Activated CD4-positive, alpha-beta T cell treated with anti-CD3 and anti-CD28 coated beads, Interleukin-10, Interleukin-2, amounts not matched to agents 100 ng/mL and 50 ng/mL, durations not matched to agents 16 hours and 8 hours (primary cell): ENCODE results near the gene ADAMTS12.

Experiments used
- DNase-seq: peaks from one replicate; pipeline ENCODE4 v3.0.0-alpha.2; 2020

The ADAMTS12 gene

DNA sequence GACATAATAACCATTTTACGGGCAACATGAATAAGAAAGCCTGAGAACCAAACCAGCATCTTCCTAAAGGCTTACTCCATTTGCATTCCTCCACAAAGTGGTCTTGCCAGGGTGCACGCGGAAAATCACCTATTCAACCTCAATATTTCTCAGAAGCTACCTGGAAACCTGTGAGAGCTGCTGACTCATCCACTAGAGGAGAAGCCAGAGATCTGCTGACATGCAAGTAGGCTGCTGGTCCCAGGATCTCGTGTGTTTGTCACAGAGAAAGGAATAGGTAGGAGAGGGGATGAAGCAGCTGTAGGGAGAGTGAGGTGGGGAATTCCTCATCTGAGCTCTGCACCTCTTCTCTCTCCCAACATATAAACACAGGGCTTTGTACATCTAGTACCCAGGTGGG lies 138.1 kb downstream of the ADAMTS12 start:
- no peak for DNase-seq

DNA sequence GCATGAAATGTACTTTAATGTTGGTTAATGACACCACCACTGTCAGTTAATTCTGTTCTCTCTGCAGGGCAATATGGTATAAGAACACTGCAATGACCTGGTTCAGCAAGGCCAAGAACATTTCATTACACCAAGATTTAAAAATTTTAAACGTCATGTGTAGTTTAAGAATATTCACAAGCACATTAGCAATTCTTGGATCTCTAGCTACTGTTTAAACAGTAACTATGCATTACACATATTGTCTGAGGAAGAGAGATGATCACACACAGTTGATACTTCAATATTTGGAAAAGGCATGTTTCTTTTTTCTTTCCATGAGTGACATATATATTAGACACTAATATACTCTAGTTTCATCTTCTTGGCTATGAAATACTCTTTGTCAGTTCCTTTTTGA lies 143.0 kb downstream of the ADAMTS12 start:
- no peak for DNase-seq

DNA sequence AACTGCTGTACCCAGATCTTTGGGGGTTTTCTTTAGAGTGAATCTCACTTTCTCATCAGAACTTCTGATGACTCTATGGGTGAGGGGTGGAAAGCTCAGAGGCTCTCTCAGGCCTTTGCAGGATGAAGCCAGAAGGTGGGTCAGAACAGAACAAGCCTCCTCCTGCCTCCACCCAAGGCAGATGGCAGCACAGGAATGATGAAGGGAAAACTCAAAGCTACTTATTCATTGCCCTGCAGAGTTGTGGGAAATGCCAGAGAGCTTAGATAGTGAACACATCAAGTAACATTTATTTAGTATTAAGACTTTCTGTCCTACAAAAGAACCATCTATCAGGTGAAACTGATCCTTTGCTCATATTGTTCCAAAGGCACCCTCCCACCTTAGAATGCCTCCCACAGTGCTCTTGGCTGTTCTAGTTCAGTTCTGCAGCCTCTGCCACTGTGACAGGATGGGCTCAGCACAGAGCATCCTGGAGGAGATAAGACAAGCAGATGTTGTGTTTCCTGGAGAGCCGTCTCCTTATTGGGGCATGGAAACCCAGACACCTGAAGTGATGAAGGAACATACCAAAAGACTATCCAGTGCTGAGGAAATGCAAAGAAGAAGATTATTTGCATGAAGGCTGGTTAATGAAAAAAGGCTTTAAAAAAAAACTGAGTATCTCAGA lies 146.6 kb downstream of the ADAMTS12 start:
- DNase-seq: no peak

DNA sequence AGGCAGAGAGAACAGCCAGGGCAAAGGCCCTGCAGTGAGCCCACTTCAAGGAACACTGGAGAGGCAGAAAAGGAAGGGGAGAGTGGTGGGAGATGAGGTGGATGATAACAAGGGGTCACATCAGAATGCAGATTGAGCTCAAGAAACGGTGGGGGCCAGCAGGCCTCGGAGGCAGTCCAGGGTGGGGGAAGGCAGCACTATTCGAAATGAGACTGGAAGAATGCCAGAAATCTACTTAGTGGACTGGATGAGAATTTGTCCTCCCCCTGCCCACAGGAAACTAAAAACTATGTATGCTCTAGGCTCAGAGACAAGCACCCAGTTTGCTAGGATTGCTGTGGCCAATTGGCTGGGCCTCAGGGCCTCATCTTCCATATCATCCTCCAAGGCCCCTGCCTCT lies 148.7 kb downstream of the ADAMTS12 start:
- no peak for DNase-seq

DNA sequence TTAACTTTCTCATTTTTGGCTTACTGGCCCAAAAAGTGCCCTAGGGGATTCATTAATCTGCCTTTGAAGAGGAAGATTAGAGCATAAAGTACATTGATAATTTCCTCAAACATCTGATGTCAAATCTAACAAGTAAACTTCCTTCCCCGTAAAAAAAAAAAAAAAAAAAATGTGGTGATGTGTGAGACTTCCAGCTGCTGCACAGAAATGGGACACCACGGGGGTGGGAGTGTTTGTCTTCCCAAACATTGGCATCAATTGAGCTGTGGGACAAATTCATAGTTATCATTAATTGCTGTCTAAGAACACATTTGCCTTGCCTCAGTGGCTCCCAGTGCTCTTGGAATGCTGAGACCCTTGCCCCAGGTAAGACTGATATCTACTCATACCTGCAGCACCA lies 149.6 kb downstream of the ADAMTS12 start:
- DNase-seq: no peak

DNA sequence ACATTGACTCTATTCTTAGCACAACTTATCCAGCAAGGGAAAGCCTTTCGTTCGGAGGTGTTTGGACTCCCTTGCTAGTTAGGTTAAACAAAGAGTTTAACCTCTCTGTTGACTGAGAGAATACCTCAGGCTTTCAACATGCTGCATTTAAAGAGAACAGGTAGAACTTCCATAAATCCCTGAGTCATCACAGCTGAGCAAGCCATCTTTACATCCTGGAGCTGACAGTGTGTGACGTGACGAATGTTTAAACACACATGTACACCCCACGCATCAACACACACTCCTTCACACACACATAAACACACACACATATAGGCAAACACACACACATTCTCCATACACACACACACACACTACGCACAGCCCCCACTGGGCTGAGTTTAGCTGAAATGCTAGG lies 152.8 kb downstream of the ADAMTS12 start:
- DNase-seq: no peak

DNA sequence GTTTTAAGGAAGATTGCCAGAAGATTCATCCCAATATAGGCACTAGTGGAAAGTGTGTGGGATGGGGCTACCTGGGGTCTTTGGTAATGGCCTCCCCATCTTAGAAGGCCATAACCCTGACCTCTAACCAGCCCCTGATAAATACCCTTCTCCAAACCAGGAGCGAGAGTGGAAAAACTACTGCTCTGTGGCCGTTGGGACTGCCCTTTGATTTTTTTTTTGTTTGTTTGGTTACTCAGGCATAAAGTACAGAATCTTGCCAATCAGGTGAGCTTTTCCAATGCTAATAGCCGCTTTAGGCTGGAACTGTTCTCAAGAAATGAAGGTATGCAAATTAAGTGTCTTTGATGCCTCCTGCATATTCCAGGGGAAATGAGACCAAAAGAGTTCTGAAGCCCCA lies 153.7 kb downstream of the ADAMTS12 start:
- DNase-seq: no peak

DNA sequence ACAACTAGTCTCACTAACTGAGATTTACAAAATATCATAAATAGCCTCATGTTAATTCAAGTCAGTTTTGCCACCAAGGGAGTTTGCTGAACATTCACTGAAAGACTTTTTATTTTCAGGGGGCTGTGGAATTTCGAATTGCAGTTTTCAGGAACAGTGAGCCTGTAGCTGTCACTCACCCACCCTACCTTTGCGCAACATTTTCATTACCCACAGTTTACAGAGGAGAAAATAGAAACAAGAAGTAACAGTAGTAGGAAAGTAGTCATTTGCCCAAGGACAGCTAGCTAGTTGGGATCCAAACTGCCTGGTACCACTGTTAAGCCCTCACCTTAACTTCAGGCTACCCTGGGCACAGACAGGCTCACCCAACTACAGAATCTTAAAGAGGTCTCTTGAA lies 154.1 kb downstream of the ADAMTS12 start:
- no peak for DNase-seq

DNA sequence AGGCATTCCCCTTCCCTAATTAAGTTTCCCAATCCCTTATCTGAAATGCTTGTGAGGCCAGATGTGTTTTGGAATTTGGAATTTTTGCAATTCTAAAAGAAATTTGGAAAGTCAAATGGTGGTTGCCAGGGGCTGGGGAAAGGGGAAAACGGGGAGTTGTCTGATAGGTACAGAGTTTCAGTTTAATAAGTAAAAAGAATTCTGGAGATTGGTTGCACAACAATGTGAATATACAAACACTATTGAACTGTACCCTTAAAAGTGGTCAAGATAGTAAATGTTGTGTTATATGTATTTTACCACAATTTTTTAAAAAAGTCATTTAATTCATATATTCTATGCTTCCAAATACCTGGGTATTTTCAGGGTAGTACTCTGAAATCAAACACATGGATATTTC lies 154.5 kb downstream of the ADAMTS12 start:
- no peak for DNase-seq

DNA sequence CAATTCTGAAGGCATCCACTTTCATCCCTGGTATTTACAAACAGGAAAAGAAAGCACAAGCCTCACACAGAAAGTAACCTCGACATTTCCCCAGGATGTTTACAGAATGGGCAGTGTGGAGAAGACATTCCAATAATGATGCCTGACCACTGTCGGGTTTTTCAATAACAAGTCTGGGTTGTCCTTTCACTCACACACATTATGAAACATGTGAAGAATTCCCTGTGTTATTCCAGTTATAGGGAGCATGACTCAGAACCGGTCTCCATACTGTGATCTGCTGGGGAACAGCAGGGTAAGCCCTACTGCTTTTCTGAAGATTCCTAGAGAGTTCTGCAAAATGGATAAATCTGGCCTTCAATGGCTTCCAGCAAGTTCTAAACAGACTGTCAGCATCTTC lies 155.3 kb downstream of the ADAMTS12 start:
- DNase-seq: no peak

DNA sequence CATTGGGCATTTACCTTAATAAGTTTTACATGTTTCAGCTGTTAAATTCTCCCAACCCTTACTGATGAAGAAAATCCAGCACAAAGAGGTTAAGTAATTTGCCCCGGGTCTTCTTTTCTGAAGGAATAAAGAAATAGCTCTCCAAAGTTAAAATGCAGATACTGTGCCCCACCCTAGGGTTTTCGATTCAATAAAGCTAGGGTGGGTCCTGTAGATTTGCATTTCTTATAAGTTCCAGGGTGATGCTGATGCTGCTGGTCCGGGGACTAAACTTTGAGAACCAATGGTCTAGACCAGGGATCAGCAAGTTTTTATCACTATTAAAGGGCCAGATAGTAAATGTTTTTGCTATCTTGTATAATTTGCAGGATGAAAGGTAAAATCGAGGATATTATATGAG lies 156.7 kb downstream of the ADAMTS12 start:
- DNase-seq: no peak

DNA sequence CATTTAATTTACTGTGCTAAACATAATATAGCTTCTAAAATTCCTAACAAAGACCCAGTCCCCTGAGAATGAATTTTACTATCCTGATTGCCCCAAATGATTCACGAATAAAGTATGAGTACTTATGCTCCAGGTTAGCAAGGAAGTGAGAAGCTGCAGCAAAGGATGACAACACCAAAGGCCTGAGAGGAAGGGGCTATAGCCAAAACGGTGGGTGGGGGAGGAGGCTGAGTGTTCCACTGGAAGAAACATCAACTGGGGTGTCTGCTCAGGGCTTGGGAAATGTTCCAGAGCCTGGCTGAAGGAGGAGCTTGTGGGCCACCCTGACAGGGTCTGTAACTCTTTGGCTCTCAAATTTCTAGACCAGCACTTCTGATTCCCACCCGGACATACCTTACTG lies 157.3 kb downstream of the ADAMTS12 start:
- no peak for DNase-seq

DNA sequence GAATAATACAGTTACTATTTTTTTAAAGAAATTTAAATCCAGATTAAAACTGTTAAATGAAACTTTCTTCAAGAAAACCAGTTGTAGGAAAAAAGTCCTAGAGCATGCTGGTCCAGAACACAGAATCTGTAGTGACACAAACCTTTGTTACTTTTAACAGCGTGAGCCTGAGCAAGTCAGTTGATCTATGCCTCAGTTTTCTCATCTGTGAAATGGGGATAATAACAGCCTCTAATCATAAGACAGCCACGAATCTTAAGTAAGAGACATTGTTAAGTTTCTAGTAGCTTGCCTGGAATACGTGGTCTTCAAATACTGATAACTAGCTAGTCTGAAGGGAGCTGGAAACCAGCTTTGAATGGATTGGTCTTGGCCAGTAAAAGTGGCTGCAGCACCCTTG lies 158.6 kb downstream of the ADAMTS12 start:
- DNase-seq: no peak

DNA sequence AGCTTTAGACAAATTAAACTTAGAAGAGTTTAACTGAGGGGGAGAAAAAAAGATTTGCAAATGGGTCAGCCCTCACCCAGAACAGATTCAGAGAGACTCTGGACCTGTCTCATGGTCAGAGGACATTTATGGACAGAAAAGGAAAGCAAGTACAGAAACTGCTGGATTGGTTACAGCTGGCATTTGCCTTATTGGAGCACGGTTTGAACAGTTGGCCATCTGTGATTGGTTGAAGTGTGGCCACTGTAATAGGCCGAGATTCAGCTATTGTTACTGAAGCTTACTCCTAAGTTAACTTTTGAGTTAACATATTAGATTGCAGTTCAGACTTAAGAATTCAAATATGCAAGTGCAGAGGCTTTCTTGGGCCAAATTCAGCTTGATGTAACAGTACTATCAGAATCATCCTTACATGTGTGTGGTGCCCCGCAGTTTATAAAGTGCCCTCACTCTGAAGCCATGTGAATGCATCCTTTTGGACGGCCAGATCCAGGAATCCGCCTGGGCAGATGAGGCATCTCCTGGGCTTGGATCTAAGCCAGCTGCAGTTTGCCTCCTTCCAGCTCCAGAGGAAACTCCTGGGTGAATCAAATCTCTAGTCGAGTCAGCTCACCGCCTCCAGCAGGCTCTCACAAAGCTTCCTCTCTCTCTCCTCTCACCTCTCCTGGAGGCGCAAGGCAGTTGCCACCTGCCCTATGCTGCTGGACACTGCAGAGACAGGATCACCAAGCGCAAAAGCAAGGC lies 165.2 kb downstream of the ADAMTS12 start:
- DNase-seq: no peak

DNA sequence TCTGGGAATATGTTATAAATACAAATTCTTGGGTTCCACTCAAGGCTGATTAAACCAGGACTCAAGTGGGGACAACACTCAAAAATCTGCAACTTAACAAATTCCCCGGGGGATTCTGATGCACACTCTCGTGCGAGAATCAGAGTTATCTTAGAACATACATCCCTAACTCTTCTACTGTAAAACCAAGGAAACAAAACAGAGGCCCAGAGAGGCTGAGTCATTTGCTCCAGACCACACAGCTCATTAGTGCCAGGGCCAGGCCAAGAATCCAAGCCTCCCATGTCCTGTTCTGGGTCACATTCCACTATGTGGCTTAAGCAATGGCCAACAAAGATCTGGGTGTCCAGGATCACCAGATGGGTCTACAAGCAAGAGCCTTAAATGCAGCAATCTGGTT lies 166.0 kb downstream of the ADAMTS12 start:
- DNase-seq: no peak

DNA sequence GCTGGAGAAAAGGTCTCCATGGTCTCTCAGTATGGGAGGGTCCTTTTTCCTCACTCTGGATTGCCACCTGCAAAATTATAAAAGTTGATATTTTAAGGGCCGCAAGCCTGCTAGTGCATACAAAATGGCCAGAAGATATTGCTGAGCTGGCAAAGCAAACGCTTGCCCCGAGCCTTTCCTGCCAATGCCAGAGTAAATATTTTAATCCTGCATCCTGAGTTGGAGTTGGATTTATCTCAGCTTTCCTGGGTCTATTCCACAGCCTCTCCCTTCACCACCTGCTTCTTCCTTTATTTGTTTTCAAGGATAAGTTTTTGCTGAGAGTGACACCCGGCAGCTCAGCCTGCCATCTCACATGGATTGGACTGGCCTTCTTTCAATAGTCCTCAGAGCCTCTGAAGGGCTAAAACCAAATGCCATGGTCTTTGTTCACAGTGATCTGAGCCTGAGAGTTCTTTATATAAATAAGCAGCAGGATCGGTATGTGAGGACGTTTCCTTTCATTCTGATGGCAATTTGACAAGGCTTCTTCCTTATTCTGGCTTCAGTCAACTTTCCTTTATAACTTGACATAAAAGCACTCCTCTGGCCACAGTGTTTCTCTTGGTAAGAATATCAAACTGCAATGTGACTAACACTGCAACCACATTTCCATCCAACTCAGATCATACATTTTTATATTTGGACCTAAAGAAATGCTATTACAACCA lies 170.1 kb downstream of the ADAMTS12 start:
- DNase-seq: no peak

DNA sequence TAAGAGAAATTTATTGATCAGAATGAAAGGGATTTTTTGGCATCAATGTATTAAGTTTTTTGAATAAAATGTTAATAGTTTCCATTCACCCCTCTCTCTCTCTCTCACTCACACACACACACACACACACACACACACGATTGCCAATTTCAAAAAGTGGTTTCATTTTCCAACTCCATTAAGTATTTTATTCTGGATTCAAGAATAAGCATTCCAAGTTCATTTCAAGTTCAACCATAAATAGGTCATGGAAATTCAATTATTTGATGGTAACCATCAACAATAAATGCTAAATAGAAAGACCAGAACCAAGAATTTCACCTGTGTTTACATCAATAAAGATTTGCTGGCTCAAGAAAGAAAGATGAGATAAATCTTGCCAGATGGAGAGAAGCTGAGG lies 171.6 kb downstream of the ADAMTS12 start:
- DNase-seq: no peak

DNA sequence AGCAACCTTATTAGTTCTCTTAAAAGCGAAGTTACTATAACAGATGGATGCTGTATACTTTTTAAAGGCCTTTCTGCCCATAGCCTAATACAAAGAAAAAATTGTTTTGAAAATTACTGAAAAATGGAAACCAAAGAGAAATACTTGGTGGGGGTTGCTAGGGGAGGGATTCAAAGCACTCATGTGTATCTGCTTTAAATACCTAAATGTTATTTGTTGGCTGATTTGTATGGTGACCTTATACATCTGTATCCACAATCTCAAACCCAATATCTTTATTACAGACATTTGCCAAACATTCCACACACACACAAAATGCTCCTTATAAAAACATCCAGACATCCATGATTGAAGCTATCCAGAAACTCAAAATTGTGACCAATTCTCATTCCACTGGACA lies 172.0 kb downstream of the ADAMTS12 start:
- no peak for DNase-seq

DNA sequence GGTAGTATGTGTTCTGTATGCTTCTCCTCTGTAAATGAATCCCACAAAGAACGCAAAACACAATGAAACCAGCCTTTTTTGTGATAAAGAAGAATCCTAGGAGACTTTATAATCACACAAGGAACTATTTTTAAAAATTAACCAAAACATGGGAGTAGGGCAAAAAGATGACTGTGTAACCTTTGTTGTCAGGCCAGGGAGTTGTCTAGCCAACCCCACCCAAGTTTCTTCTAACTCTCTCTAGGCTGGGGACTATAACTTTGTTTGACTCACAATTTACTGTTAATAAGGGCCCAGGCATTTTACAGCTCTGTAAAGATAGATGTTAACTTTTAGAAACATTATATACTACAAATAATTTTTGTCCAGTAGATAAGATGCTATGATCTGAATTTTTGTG lies 176.1 kb downstream of the ADAMTS12 start:
- no peak for DNase-seq

DNA sequence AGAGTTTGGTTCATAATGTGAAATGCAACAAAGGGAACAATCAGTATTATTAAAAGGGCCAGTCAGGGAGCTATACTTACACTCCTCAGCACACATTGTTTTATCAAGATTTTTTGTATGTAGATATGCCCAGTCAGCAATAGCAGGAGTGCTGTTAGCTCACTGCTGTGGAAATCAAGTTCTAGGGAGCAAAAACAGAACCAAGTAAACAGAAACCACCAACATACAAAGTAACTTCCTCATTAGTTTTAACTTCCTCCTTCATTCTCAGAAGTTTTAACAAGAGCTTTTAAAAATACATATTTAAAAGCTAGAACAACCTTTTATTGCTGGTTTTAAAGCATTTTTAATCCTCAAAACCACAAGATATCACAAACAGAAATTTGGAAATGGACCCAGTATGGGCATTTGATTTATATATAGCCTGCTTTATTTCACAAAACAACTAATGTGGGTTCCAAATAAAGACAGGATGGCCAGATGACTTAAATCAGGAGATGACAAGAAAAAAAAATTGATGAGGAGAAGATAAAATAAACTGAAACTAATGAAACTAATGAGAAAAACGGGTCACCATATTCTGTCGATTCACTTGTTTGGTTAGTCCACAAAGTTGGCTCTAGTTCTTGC lies 178.5 kb downstream of the ADAMTS12 start:
- DNase-seq: no peak

DNA sequence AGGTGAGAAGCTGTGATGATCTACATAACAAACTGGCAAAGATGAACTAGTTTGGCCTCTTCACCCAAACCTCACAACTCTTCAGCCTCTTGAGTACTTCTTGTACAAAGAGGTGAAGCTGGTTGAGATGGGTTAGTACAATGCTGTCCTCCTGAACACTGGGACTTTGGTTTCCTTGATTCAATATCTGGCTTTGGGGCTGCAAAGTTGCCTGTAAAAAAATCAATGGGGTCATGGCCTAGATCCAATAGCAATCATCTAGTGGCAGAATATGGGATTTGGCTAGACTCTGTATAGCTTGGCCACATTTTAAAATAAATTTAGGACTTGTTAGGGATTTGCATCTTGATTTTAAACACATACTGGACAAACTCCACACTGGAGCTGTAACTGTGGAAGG lies 179.1 kb downstream of the ADAMTS12 start:
- no peak for DNase-seq

DNA sequence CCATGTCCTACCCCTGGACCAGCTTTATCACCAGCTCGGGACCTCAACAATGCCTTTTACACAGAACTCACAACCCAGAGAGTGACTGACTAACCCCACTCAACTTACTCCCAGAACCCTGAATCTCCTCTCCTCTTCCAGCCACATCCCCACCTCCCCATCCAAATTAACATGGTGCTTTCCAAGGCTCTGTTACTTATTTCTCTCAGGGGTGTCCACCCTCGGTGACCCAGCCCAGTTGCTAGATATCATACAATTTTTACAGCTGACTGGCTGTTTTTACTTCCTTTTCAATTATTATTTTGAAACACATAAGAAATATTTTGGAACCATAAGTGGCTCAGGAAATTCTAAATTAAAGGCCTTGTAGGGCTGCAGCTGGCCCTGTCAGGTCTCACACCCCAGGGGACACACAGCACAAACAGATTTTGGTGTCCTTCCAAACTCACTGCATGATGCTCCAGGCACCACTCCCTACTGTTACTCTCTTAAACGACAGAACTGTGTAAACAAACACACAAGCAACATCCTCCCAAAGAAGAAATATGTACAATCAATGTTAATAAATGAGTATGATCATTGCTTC lies 180.6 kb downstream of the ADAMTS12 start:
- no peak for DNase-seq

DNA sequence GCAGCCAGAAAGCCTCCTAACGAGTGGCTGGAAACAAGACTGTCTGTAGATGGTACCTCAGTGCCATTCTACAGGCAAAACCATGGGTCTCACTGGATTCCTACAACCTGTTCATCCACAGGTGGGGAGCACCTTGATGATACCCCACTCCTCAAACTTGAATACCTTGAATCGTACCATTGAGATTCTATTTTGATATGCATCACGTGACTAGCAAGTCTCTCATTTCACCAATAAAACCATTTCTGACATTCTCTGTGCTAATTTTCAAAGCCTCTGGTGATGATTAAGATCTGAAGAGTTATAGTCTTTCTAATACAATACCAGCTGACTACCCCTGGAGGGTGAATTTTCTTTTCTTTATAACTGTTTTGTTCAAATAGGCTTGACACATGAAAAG lies 188.9 kb downstream of the ADAMTS12 start:
- no peak for DNase-seq
